WTC11 (cell line): Measurements from ENCODE around the gene TMCC1. TPM values are rescaled to one million over a fixed set of nuclear protein-coding genes. Genes with fewer than 3 reads are reported as not detected.

Experiments used
- ATAC-seq: fragments of 200-7000 bp; cut with Tn5 transposase; 2 replicates; pipeline ENCODE4 v1.10.0; 2021; ENCODE audit warnings: mild to moderate bottlenecking, moderate library complexity
- CTCF ChIA-PET: fragments of 300-600 bp; sonication (Branson Sonifier 250); formaldehyde crosslinking; loops from one replicate; lab custom pipeline; 2021; ENCODE audit warnings: antibody characterized with exemption; lab: Charles Lee
- POLR2A ChIA-PET: fragments of 350-600 bp; sonication (Branson Sonifier 250); formaldehyde crosslinking; loops from one replicate; lab custom pipeline; 2021; ENCODE audit warnings: antibody characterized with exemption; lab: Charles Lee
- DNase-seq: peaks from one replicate; pipeline ENCODE4 v3.0.0; 2021; ENCODE audit warnings: low spot score
- H3K27ac Mint-ChIP-seq: 2 replicates; pipeline ENCODE4 v1.8.0; 2021; ENCODE audit warnings: mixed read lengths
- H3K27me3 Mint-ChIP-seq: 2 replicates; pipeline ENCODE4 v1.8.0; 2021; ENCODE audit warnings: low read depth, mild to moderate bottlenecking, moderate library complexity, mixed read lengths
- H3K36me3 Mint-ChIP-seq: 2 replicates; pipeline ENCODE4 v1.8.0; 2021; ENCODE audit warnings: mixed read lengths
- H3K4me1 Mint-ChIP-seq: 2 replicates; pipeline ENCODE4 v1.8.0; 2022; ENCODE audit warnings: mixed read lengths
- H3K4me3 Mint-ChIP-seq: 2 replicates; pipeline ENCODE4 v1.8.0; 2021; ENCODE audit warnings: mild to moderate bottlenecking, moderate library complexity, mixed read lengths
- H3K9me3 Mint-ChIP-seq: 2 replicates; pipeline ENCODE4 v1.8.0; 2021; ENCODE audit warnings: mixed read lengths
- CBFB ChIP-seq: sonication (generic); formaldehyde crosslinking; IDR thresholded peaks from 2 replicates; pipeline ENCODE4 v1.8.1; 2022; ENCODE audit warnings: mild to moderate bottlenecking, low read depth, missing genetic modification reagents
- E2F4 ChIP-seq: sonication (generic); formaldehyde crosslinking; IDR thresholded peaks from 2 replicates; pipeline ENCODE4 v1.8.1; 2022; ENCODE audit warnings: low read depth, mild to moderate bottlenecking, moderate library complexity, missing genetic modification reagents, borderline replicate concordance
- EMX1 ChIP-seq: fragments of 250-450 bp; sonication (Bioruptor Pico); IDR thresholded peaks from 2 replicates; pipeline ENCODE4 v1.8.0; 2021; ENCODE audit warnings: mild to moderate bottlenecking
- ERG ChIP-seq: fragments of 250-450 bp; sonication (Bioruptor Pico); IDR thresholded peaks from 2 replicates; pipeline ENCODE4 v1.8.0; 2021; ENCODE audit warnings: mild to moderate bottlenecking
- FOXP4 ChIP-seq: sonication (generic); formaldehyde crosslinking; IDR thresholded peaks from 2 replicates; pipeline ENCODE4 v1.8.0; 2022; ENCODE audit warnings: mild to moderate bottlenecking, missing genetic modification reagents
- JUN ChIP-seq: sonication (generic); formaldehyde crosslinking; IDR thresholded peaks from 2 replicates; pipeline ENCODE4 v1.8.0; 2023; ENCODE audit warnings: mild to moderate bottlenecking, missing genetic modification reagents
- MLX ChIP-seq: sonication (generic); formaldehyde crosslinking; IDR thresholded peaks from 2 replicates; pipeline ENCODE4 v1.8.1; 2023; ENCODE audit warnings: mild to moderate bottlenecking, missing genetic modification reagents, moderate library complexity
- MXD4 ChIP-seq: fragments of 250-450 bp; sonication (Bioruptor Pico); IDR thresholded peaks from 2 replicates; pipeline ENCODE4 v1.8.0; 2021; ENCODE audit warnings: mild to moderate bottlenecking, moderate library complexity, borderline replicate concordance
- PRRX2 ChIP-seq: fragments of 250-450 bp; sonication (Bioruptor Pico); IDR thresholded peaks from 2 replicates; pipeline ENCODE4 v1.8.0; 2021; ENCODE audit warnings: mild to moderate bottlenecking
- SMAD3 ChIP-seq: sonication (generic); formaldehyde crosslinking; IDR thresholded peaks from 2 replicates; pipeline ENCODE4 v1.8.0; 2022; ENCODE audit warnings: missing genetic modification reagents, mild to moderate bottlenecking, borderline replicate concordance
- TCF7 ChIP-seq: sonication (generic); formaldehyde crosslinking; IDR thresholded peaks from 2 replicates; pipeline ENCODE4 v1.8.0; 2022; ENCODE audit warnings: mild to moderate bottlenecking, low read depth, missing genetic modification reagents, moderate library complexity
- USF2 ChIP-seq: sonication (generic); formaldehyde crosslinking; IDR thresholded peaks from 2 replicates; pipeline ENCODE4 v1.8.1; 2023; ENCODE audit warnings: mild to moderate bottlenecking, missing genetic modification reagents, moderate library complexity
- ZNF121 ChIP-seq: sonication (generic); formaldehyde crosslinking; IDR thresholded peaks from 2 replicates; pipeline ENCODE4 v1.8.0; 2023; ENCODE audit warnings: missing genetic modification reagents
- ZNF138 ChIP-seq: sonication (generic); formaldehyde crosslinking; conservative IDR thresholded peaks from 2 replicates; pipeline ENCODE4 v1.8.1; 2022; ENCODE audit warnings: mild to moderate bottlenecking, moderate library complexity, missing genetic modification reagents
- ZNF219 ChIP-seq: sonication (generic); formaldehyde crosslinking; IDR thresholded peaks from 2 replicates; pipeline ENCODE4 v1.8.0; 2023; ENCODE audit warnings: missing genetic modification reagents, mild to moderate bottlenecking, borderline replicate concordance
- ZNF281 ChIP-seq: sonication (generic); formaldehyde crosslinking; IDR thresholded peaks from 2 replicates; pipeline ENCODE4 v1.8.0; 2023; ENCODE audit warnings: mild to moderate bottlenecking, missing genetic modification reagents
- total RNA-seq: library from RNA; stranded (reverse); gene quantifications from 3 replicates; pipeline ENCODE4 v1.2.3, GENCODE V29; 2021

The TMCC1 gene
- total RNA-seq, 1 experiment from 2014 or later: 29.3 TPM

GRCh38 chr3:129705274-129705673 is 188.2 kb downstream of the TMCC1 start:
- ChIA-PET POLR2A (no interaction called here), CTCF (no interaction called here)
- no peak overlapping the region for H3K27ac Mint-ChIP-seq
- no peaks in the 10 kb centered on the region for H3K36me3 Mint-ChIP-seq
- DNase-seq: no peak
- TF ChIP-seq USF2 (CRISPR knock-in tag) (no peak), ZNF138 (CRISPR knock-in tag) (no peak), FOXP4 (CRISPR knock-in tag) (no peak), MXD4 (CRISPR knock-in tag) (no peak), TCF7 (CRISPR knock-in tag) (no peak), E2F4 (CRISPR knock-in tag) (no peak), JUN (CRISPR knock-in tag) (no peak), CBFB (CRISPR knock-in tag) (no peak), EMX1 (CRISPR knock-in tag) (no peak), ZNF121 (CRISPR knock-in tag) (no peak), SMAD3 (CRISPR knock-in tag) (no peak)
- no peak for ATAC-seq
- H3K27me3 Mint-ChIP-seq: no peaks in the 10 kb centered on the region
- no peaks in the 10 kb centered on the region for H3K9me3 Mint-ChIP-seq
- peaks cover 14% of the 10 kb centered on the region for H3K4me1 Mint-ChIP-seq
- no peak overlapping the region for H3K4me3 Mint-ChIP-seq

GRCh38 chr3:129703913-129704312 is 189.6 kb downstream of the TMCC1 start:
- no peak for DNase-seq
- CTCF ChIA-PET: no interaction called here
- ATAC-seq: no peak

GRCh38 chr3:129702934-129703712 is 190.4 kb downstream of the TMCC1 start:
- Mint-ChIP-seq H3K4me3 (no peak overlapping the region), H3K36me3 (peaks cover 2% of the 10 kb centered on the region), H3K27me3 (no peaks in the 10 kb centered on the region), H3K4me1 (peaks cover 29% of the 10 kb centered on the region), H3K9me3 (peaks cover 2% of the 10 kb centered on the region), H3K27ac (no peak overlapping the region)
- TF ChIP-seq TCF7 (CRISPR knock-in tag): no peak
- TF ChIP-seq PRRX2 (CRISPR knock-in tag): no peak
- TF ChIP-seq ZNF219: no peak
- TF ChIP-seq MLX (CRISPR knock-in tag): no peak
- TF ChIP-seq ZNF281 (CRISPR knock-in tag): no peak
- DNase-seq (no peak), ATAC-seq (no peak)
- CTCF ChIA-PET: interaction anchor here (0.7 kb wide), 1 partner anchor 13 kb away, joined by 3 read pairs; no protein-coding TSS in a partner anchor
- POLR2A ChIA-PET: no interaction called here

More at GRCh38 chr3:129703913-129704312, 189.6 kb downstream of the TMCC1 start:
- H3K9me3 Mint-ChIP-seq: no peaks in the 10 kb centered on the region
- peaks cover 26% of the 10 kb centered on the region for H3K4me1 Mint-ChIP-seq
- no peak overlapping the region for H3K4me3 Mint-ChIP-seq
- TF ChIP-seq ZNF121 (CRISPR knock-in tag) (no peak), ERG (CRISPR knock-in tag) (no peak)
- POLR2A ChIA-PET: no interaction called here
- H3K36me3 Mint-ChIP-seq: no peaks in the 10 kb centered on the region
- H3K27ac Mint-ChIP-seq: peak overlapping the region; percentile 33; the same call in 1 of the 2 replicates
- no peaks in the 10 kb centered on the region for H3K27me3 Mint-ChIP-seq
